NOMO-1 treated with dmso at 0.1 percent for 144 hours (cell line): ENCODE data around the gene MOSPD2.

Experiments used
- DNase-seq: peaks from one replicate; lab custom pipeline; 2025; ENCODE audit not compliant: unreplicated experiment; lab: John Stamatoyannopoulos, UW

MOSPD2 gene

DNA sequence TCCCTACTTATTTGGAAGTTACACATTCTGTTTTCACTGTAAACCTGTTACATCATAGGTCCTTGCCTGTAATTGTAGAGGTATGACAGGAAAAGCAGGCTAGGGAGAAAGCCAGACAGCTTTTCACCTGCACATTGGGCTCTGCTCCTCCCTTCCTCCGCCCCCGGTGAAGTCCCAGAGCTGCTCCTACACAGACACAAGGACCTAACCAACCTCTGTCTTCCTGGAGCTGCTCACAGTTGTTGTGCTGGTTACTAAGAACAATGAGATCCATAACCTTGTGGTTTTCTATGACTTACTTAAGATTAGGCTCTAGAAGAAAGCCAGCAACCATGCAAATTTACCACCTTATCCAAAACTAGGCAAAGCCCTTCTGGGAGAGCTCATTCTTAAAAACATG, 40.0 kb downstream of the MOSPD2 start:
- DNase-seq: no peak

DNA sequence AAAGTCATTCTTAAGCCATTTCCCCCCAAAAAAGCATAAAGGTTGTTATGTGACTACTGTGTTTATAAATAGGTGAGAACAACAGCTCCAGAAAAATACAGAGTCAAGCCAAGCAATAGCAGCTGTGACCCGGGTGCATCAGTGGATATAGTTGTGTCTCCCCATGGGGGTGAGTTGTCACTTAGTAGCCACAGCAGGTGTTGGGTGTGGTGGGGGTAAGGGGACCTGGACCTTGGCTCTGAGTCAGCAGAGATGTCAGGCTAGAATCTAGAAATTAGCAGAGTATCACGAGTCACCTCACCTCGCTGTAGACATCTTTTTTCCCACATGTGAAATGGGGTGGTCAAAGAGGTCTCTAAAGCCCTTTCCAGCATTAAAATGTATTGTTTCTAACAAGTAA, 42.4 kb downstream of the MOSPD2 start:
- no peak for DNase-seq

DNA sequence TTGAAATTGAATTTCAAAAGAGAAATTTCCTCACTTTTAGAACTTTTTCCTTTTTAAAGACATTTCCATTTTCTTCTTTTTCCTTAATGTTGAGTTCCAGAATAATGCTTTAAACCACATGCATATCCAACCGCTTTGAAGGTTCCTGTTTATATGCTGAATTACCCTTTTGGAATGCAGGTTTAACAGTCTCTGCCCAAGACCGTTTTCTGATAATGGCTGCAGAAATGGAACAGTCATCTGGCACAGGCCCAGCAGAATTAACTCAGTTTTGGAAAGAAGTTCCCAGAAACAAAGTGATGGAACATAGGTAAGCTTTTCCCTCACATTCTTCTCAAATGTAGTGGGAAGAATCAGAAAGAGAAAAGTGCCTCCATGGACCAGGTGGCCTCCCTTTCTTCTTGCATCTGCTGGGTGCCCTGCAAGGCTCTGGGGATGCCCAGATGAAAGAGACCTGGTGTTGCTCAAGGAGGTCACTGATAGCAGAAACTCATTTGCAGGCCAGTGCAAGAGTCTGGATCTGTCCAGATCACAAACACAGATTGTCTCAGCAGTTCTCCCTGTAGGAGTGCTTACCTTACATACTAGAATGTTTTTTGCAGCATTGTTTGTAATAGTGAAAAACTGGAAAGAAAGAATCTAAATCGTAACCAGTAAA, 42.9 kb downstream of the MOSPD2 start:
- DNase-seq: no peak

- no peak for DNase-seq
These were observed 46.2 kb downstream of the MOSPD2 start for GRCh38 chrX:14919407-14919806.

DNA sequence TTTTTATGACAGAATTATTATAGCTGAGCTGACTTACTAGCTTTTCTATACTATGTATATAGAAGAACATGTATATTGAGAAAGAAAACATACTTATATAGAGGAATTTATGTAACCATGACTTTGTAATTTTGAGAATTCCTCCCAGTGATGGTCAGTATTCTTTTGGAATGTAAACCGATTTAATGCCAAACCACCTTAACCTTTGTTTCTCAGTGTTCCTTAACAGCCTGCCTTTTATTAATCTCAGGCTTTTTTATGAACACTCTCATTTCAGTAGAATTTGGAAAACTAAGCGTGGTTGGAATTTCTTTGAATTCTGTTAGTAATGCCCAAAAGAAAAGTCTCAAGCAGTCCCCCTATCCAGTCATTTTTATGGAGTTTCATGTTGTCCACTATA, 47.0 kb downstream of the MOSPD2 start:
- no peak for DNase-seq

DNA sequence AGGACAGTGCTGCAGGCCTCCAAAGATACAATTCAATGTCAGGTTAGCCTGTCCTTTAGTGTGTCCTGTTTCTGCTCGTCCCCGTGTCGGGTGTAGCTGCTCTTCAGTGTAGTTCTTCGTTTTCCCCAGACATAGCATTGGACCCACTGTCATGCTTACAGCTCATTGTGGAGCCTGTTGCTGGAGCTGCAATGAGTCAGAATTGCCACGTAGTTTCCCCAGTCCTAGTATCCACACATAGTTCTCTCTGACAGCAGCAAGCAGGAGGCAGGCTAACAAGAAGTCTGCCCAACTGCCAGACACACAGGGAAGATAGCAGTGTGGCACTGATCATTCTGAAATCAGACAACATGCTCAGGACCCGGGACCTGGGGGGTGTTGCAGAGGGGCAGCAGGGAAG, 49.2 kb downstream of the MOSPD2 start:
- no peak for DNase-seq

GRCh38 chrX:14923761-14924160, 50.5 kb downstream of the MOSPD2 start:
- no peak for DNase-seq

DNA sequence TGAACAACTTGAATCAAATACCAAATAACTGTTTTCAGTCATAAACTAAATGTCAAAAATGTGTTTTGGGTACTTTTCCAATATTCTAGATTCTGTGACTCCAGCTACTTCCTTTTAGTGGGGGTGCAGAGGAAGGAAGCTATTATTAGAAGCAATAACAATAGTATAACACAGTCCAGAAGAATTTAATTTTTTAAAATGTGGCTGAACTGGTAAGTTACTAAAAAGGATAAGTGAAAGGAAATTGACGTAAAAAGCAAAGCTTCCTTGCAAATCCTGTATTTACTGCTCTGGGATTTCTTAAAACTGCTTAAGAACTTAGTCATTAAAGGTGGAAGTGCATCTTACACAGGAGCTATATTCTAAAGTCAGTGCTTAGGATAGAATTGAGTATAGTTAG, 53.2 kb downstream of the MOSPD2 start:
- no peak for DNase-seq

- no peak for DNase-seq
These were observed 54.2 kb downstream of the MOSPD2 start for GRCh38 chrX:14927401-14927800.

DNA sequence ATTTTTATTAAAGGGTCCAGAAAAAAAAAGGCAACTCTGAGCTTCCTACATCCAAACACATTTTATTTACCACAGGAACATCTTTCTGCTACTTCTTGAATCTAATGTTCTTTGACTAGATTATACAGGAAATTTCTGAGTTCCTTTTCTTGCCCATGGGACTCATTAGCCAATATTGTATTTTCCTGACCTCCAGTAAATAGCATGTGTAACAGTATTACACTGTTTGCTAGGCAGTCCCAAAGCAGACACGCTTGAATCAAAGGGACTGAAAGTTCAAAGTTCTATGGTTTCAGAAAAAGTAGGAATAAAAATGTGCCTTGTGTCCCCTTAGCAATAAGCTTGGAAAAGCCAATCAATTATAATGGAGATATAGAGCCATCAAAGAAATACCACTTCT, 57.4 kb downstream of the MOSPD2 start:
- DNase-seq: no peak

DNA sequence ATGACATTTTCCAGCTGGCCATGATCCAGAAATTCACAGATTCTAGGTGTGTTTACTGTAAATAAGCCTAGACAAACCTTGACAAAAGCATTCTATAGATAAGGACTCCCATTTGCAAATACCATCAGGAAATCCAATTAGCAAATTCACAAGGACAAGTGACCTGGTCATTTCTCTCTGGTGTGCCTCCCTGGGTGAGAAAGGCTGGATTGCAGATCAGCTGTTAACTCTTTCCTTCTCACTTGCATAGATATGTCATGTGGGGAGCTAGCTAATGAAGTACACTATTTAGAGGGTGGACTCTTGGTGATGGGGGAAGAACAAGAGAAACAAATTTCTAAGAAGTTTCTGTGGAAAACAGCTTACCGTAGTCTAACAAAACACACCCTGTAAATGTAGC, 58.9 kb downstream of the MOSPD2 start:
- DNase-seq: no peak

- no peak for DNase-seq
These were observed 61.2 kb downstream of the MOSPD2 start for GRCh38 chrX:14934423-14934822.

- DNase-seq: no peak
These were observed 63.3 kb downstream of the MOSPD2 start for GRCh38 chrX:14936561-14936960.

GRCh38 chrX:14939644-14940043, 66.4 kb downstream of the MOSPD2 start:
- no peak for DNase-seq

DNA sequence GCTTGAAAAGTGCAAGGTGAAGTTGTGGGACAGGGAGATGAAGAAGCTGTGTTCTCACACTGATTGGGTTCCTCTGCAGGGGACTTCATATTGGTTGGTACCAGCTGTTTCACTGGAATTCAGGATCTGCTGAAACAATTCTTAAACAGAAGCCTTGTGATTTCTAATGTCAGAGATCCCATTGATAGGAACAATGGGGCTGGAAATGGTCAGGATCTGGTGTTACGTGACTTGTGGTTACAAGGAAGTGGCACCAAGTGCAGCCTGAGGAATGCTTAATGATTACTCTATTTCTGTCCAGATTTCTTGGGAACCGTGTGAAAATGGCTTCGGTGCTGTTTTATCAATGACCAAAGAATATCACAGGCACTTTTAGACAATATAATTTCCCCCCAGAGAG, 68.1 kb downstream of the MOSPD2 start:
- no peak for DNase-seq

DNA sequence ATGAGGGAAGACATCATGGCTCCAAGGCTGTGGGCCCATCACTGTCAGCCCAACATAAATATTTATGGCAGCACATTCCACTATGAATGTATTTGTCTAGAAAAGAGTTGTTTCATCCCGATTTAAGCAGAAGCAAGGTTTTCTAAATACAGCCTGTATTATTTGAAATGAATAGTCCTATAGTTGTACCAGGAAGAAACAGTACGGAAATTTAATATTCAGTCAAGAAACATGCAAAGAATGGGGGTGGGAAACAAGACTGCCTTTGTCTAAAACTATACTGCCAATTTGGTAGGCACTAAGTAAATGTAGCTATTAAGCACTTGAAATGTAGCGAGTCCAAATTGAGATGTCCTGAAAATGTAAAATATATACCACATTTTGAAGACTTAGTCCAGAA, 69.1 kb downstream of the MOSPD2 start:
- DNase-seq: no peak

DNA sequence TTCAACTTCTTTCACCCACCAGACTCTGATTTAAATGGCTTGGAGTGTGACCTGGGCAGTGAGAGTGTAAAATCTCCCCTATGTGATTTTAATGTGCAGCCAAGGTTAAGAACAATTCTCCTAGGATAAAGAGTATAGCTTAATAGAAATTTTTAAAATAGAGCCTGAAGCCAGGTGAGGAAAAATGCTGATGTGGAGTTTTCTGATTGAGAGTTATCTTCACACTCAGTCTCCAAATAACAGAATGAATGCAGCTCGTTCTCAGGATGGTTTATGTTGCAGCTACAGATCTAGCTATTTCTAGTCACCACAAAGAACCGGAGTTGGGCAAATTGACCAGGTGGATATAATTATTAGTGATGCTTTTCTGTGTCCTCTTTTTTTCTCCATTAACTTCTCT, 70.7 kb downstream of the MOSPD2 start:
- DNase-seq: no peak

GRCh38 chrX:14946606-14947155, 73.5 kb downstream of the MOSPD2 start:
- no peak for DNase-seq

DNA sequence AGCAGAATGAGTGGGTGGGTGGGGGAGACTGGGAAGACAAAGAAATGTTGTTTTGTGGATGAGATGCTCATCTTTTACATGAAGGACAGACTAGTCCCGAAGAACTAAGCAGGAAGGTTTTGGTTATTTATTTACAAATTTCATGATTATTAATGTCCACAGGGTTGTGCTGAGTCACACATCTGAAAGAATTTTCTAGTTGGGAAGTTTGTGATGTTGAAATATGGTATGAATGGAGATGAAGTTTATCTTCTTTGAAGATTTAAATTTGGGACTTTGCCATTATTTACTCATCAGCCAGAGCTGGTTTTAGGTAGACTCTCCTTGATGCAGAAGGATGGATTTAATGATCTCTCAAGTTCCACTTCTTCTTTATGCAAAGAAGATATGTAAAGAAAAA, 75.5 kb downstream of the MOSPD2 start:
- DNase-seq: no peak

GRCh38 chrX:14956813-14957582, 83.8 kb downstream of the MOSPD2 start:
- no peak for DNase-seq

DNA sequence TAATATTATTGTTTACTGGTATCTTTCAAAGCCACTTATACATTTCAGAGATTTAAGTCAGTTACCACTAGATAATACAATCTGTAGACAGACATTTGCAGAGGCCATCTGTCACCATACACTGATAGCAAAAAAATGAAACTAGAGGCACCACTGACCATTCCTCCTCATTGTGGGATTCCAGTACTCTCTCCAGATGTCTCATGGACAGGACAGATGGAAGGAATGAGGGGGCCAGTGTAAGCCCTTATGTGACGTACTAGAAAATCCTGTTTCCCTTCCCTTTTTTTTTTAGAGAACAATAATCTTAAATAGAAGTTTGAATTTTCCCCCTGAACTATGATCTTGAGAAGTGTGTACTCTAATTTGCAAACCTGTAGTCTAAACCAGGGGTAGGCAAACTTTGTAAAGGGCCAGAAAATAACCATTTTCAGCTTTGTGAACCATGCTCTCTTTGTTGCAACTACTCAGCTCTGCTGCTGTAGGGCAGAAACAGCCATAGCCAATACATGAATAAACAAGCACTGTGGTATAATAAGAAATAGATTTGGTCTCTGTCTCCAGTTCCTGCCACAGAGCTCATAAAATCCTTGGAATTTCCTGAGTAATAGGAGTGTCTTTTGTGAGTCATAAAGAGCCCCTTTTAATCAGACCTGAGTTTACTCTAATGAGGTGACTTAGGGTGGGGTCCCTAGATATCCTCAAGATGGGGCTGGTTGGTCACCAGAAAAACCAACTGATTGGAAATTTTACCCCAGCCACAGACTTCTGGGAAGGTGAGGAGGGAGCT, 90.4 kb downstream of the MOSPD2 start:
- no peak for DNase-seq

DNA sequence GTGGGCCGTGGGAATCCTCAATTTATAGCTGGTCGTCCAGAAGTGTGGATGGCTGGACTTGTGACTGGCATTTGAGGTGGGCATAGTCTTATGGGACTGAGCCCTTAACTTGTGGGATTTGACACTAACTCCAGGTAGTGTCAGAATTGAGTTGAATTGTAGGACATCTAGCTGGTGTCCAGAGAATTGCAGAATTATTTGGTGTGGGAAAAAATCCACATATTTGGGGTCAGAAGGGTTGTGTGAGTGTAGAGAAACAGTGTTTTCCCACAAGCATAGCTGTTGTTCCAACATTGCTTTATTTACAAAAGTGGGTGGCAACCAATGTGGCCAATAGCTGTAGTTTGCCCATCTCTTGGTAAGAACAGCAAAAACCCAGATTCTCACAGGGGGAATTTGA, 91.3 kb downstream of the MOSPD2 start:
- DNase-seq: no peak
